Non-pigmented ciliary epithelial cell (primary cell): ENCODE measurements around the gene MPIG6B.

Source experiments
- DNase-seq: peaks from one replicate; pipeline ENCODE4 v3.0.0-alpha.2; 2010; ENCODE audit warnings: low read depth

MPIG6B gene

GRCh38 chr6:31723245-31723979 lies at the start of gene MPIG6B:
MPIG6B (plus strand) TSS chr6:31723373; CDS start chr6:31723384, 11 bp downstream.
- DNase-seq = no peak

GRCh38 chr6:31676322-31676903 lies 46.8 kb upstream of the MPIG6B start:
- no peak for DNase-seq

GRCh38 chr6:31676904-31677303 lies 46.3 kb upstream of the MPIG6B start:
- no peak for DNase-seq

GRCh38 chr6:31677955-31678354 lies 45.2 kb upstream of the MPIG6B start:
- no peak for DNase-seq

GRCh38 chr6:31680226-31681134 lies 42.7 kb upstream of the MPIG6B start, which contains the start of gene LY6G5C:
LY6G5C (minus strand) TSS chr6:31681067; CDS start chr6:31680373, 694 bp downstream.
- DNase-seq = peak; percentile 74

- no peak for DNase-seq
These were observed 42.0 kb upstream of the MPIG6B start for GRCh38 chr6:31681135-31681671.

- no peak for DNase-seq
These were observed 39.6 kb upstream of the MPIG6B start for GRCh38 chr6:31683591-31683990.

GRCh38 chr6:31686483-31686882 lies 36.7 kb upstream of the MPIG6B start:
- no peak for DNase-seq

- DNase-seq = no peak
These were observed 35.9 kb upstream of the MPIG6B start for GRCh38 chr6:31687321-31687720.

- DNase-seq = no peak
These were observed 35.1 kb upstream of the MPIG6B start for GRCh38 chr6:31687860-31688693.

- DNase-seq = no peak
These were observed 33.7 kb upstream of the MPIG6B start for GRCh38 chr6:31689249-31690110.

- DNase-seq = no peak
These were observed 32.7 kb upstream of the MPIG6B start for GRCh38 chr6:31690231-31691077.

GRCh38 chr6:31691078-31691463 lies 32.1 kb upstream of the MPIG6B start:
- no peak for DNase-seq

- DNase-seq = no peak
These were observed 31.5 kb upstream of the MPIG6B start for GRCh38 chr6:31691564-31692108.

GRCh38 chr6:31692353-31692752 lies 30.8 kb upstream of the MPIG6B start:
- DNase-seq = no peak

GRCh38 chr6:31692886-31693285 lies 30.3 kb upstream of the MPIG6B start:
- DNase-seq = no peak

- no peak for DNase-seq
These were observed 29.6 kb upstream of the MPIG6B start for GRCh38 chr6:31693535-31693934.

GRCh38 chr6:31697555-31697954 lies 25.6 kb upstream of the MPIG6B start:
- no peak for DNase-seq

- no peak for DNase-seq
These were observed 22.3 kb upstream of the MPIG6B start for GRCh38 chr6:31700740-31701401.
